ENCODE measurements around the gene MSRB3. TPM values are rescaled to one million over a fixed set of nuclear protein-coding genes. Genes with fewer than 3 reads are reported as not detected.

MSRB3 gene
- total RNA-seq, 1 experiment from 2014 or later, result 1.1 TPM

DNA sequence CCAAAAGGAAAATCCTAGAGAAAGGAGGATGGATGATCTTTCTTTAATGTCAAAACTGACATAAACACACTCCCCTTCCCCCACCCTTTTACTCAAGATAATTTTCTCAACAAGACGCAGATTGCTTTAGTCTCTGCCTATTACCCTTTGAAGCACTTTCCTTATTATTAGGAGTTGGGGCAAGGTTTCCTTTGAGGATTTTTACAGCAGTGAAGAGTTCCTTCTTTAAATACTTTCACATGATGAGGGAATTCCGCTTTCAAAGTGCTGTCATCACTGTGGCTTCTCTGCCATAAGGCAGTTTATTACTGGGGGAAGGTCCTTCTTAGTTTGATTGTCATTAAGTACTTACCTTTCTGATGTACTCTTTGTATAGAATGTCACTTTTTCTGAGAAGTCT lies 172.1 kb downstream of the MSRB3 start:
- no peak overlapping the region for H3K4me3 Mint-ChIP-seq
- H3K4me1 ChIP-seq (ENCODE audit: insufficient read depth, low read length), result no peaks in the 10 kb centered on the region
- H3K9me3 ChIP-seq (ENCODE audit: control insufficient read depth, low read depth, low read length), result no peaks in the 10 kb centered on the region
- H3K27me3 Mint-ChIP-seq (ENCODE audit: low read depth), result no peaks in the 10 kb centered on the region
- H3K36me3 Mint-ChIP-seq (ENCODE audit: insufficient read depth in 1 of 3, low read depth in 3 of 3), result no peaks in the 10 kb centered on the region
- no peak overlapping the region for H2AFZ ChIP-seq (ENCODE audit: low read length)
- TF ChIP-seq, protein P1, sequence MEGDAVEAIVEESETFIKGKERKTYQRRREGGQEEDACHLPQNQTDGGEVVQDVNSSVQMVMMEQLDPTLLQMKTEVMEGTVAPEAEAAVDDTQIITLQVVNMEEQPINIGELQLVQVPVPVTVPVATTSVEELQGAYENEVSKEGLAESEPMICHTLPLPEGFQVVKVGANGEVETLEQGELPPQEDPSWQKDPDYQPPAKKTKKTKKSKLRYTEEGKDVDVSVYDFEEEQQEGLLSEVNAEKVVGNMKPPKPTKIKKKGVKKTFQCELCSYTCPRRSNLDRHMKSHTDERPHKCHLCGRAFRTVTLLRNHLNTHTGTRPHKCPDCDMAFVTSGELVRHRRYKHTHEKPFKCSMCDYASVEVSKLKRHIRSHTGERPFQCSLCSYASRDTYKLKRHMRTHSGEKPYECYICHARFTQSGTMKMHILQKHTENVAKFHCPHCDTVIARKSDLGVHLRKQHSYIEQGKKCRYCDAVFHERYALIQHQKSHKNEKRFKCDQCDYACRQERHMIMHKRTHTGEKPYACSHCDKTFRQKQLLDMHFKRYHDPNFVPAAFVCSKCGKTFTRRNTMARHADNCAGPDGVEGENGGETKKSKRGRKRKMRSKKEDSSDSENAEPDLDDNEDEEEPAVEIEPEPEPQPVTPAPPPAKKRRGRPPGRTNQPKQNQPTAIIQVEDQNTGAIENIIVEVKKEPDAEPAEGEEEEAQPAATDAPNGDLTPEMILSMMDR (conservative IDR thresholded peaks at IDR 0.05), result no peak
- no peak for DNase-seq
- no peak overlapping the region for H2BK5ac ChIP-seq (ENCODE audit: insufficient read length, low read length)
- H3K56ac ChIP-seq (ENCODE audit: insufficient read length, low read depth, low read length), result no peak overlapping the region
- no peak overlapping the region for H4K91ac ChIP-seq (ENCODE audit: insufficient read length, low read depth, low read length)
- H3K9ac ChIP-seq (ENCODE audit: extremely low read depth, insufficient read length, low read length), result no peak overlapping the region
- H4K20me1 ChIP-seq (ENCODE audit: control insufficient read depth, insufficient read depth, insufficient read length), result no peaks in the 10 kb centered on the region
- H4K8ac ChIP-seq (replicated peaks; ENCODE audit: insufficient read length, low read depth, low read length), result no peak overlapping the region
- no peak overlapping the region for H2BK12ac ChIP-seq (ENCODE audit: insufficient read length, low read depth, low read length)
- H3T11ph ChIP-seq (ENCODE audit: low read length), result no peak overlapping the region
- peaks cover 0 to 3% of the 10 kb centered on the region in 2 experiments; a peak in 1 of 4 replicates for H3K4me1 Mint-ChIP-seq
- no peak overlapping the region for H2BK15ac ChIP-seq (ENCODE audit: low read depth, low read length)
- WGBS (ENCODE audit: extremely low coverage, insufficient read length, low lambda C conversion rate), result no CpG with 5 or more reads among the region's 2 CpGs
- no peak overlapping the region for H3K4me2 ChIP-seq (ENCODE audit: insufficient read depth, insufficient read length, low read length)
- no peak overlapping the region for H3K18ac ChIP-seq (ENCODE audit: insufficient read length, low read depth, low read length)
- H3K27ac Mint-ChIP-seq, result no peak overlapping the region
- no peak overlapping the region for H3K23ac ChIP-seq (ENCODE audit: insufficient read length, low read depth, low read length)
- no peaks in the 10 kb centered on the region for H3K27me3 ChIP-seq (ENCODE audit: insufficient read depth, low read length)
- no peak overlapping the region for H2BK120ac ChIP-seq (ENCODE audit: low read depth, low read length, poor library complexity, severe bottlenecking)
- H3K79me1 ChIP-seq (ENCODE audit: insufficient read depth, low read depth, low read length, poor library complexity, severe bottlenecking), result no peaks in the 10 kb centered on the region
- H3K9me3 Mint-ChIP-seq, result no peaks in the 10 kb centered on the region
- no peak overlapping the region for H4K5ac ChIP-seq (ENCODE audit: insufficient read length, low read depth, low read length)
- H3K27ac ChIP-seq (ENCODE audit: insufficient read length, low read depth, low read length), result no peak overlapping the region
- H3K14ac ChIP-seq (ENCODE audit: insufficient read depth, low read length), result no peak overlapping the region
- no peak overlapping the region for H2BK20ac ChIP-seq (ENCODE audit: low read depth, low read length, poor library complexity, severe bottlenecking)
- H3K23me2 ChIP-seq (ENCODE audit: insufficient read length, low read depth, low read length, poor library complexity, severe bottlenecking), result no peaks in the 10 kb centered on the region
- no peaks in the 10 kb centered on the region for H3K79me2 ChIP-seq (ENCODE audit: insufficient read depth, low read length)
- no peak overlapping the region for H3K4ac ChIP-seq (ENCODE audit: low read depth, low read length)
- H2AK5ac ChIP-seq (ENCODE audit: insufficient read length, low read length), result no peak overlapping the region
